IPS DF 4.7 (cell line): Measurements from ENCODE around the gene CLEC2L.

Source experiments
- DNase-seq: peaks from one replicate; pipeline ENCODE4 v3.0.0-alpha.2; 2013; ENCODE audit warnings: low spot score; ENCODE audit errors: extremely low read depth

CLEC2L gene

GRCh38 chr7:139523199-139523941, at the start of gene CLEC2L:
CLEC2L (plus strand) TSS chr7:139523685; CDS start chr7:139523928, 243 bp downstream.
- no peak for DNase-seq

- no peak for DNase-seq
Observed at GRCh38 chr7:139476139-139476538, 47.3 kb upstream of the CLEC2L start.

DNA sequence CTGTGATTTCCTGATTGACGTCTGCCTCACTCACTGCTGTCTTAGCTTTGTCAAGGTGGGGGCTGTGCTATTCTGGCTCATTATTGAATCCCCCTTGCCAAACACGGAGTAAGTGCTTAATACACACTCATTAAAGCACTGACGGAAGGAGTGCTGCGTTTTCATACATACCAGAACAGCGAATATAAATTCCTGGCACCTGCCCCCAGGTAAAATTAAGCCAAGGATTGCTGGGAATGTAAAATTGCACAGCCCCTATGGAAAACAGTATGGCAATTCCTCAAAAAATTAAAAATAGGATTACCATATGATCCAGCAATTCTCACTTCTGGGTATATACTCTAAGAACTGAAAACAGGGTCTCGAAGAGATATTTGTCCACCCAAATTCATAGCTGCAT, 46.6 kb upstream of the CLEC2L start:
- no peak for DNase-seq

GRCh38 chr7:139479620-139480019, 43.9 kb upstream of the CLEC2L start:
- no peak for DNase-seq

DNA sequence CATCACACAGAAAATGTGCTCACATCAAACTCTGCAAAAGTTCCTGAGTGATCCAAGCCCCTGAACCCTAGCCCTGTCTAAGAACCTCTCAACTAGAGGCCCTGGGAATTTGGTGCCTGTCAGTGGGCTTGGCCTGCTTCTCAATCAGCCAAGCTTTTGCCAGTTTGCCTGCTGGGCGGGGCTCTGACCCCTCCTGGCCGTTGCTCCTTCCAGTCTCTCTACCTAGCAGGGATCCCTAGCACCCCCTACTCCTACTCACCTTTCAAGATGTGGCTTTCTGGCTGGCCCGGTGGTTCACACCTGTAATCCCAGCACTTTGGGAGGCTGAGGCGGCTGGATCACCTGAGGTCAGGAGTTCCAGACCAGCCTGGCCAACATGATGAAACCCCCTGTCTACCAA, 42.1 kb upstream of the CLEC2L start:
- no peak for DNase-seq

GRCh38 chr7:139482122-139482521, 41.4 kb upstream of the CLEC2L start:
- DNase-seq = no peak

DNA sequence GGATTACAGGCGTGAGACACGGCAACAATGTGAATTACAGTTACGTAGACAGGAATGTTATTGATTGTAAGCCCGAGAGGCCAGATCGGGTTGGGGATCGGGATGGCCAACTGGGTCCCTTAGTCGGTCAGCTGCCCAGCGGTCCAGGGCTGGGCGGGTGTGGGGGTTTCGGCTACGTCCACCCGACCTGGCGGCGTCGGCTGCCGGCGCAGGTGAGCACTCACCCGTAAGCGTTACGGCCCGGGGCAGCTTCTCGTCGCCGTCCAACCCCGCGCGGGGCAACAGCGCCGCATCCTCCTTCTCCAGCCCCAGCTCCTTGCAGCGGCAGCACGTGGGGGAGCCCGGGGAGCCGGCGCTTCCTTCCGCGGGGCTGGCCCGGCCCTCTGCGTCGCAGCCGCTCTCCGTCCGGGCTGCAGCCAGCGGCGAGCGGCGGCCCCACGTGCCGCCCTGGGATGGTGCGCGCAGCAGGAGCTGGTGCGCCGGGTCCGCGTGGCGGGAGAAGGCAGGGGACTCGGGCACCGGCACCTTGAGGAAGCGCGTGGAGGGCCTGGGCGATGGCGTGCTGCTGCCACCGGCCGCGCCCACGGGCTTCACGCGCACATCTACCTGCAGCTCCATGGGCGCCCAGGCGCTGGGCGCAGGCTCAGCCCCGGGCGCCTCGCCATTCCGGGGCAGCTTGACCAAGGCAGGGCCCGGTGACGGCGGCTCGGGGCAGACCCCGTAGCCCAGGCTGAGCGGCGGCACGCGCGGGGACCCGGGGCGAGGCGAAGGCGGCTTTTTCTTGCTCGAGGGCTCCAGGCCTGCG, 40.6 kb upstream of the CLEC2L start:
- no peak for DNase-seq

GRCh38 chr7:139487366-139488080, 36.0 kb upstream of the CLEC2L start:
- DNase-seq = no peak

DNA sequence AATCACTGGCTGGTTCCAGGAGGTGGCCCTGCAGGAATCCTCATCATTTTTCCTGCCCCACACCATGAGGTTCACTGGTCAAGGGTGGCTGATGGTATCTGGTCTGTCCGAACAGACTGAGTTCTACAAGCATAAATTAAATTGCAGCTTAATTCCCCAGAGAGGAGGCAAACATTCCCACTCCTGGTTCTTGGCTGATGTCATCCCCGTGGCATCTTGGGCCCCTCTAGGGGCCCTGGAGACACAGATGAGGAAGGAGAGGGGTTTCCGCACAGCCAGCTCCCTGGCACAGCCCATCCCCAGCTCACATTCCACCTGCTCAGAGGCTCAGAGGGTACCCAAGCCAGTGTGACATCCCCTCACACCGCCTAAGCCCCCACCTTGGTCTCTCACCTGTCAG, 34.7 kb upstream of the CLEC2L start:
- DNase-seq = no peak

- no peak for DNase-seq
Observed at GRCh38 chr7:139490130-139490529, 33.4 kb upstream of the CLEC2L start.

DNA sequence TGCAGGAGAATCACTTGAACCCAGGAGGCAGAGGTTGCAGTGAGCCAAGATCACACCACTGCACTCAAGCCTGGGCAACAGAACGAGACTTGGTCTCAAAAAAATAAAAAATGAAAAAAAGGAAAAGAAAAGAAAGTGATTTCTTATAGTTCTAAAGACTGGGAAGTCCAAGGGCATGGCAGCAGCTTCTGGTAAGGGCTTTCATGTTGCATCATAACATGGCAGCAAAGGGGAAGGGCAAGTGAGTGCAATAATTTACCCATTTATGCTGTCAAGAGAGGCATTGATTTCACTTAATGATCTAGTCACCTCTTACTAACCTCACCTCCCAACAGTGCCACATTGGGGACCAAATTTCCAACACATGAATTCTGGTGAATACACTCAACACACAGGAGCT, 31.2 kb upstream of the CLEC2L start:
- no peak for DNase-seq

GRCh38 chr7:139494835-139495579, 28.5 kb upstream of the CLEC2L start:
- no peak for DNase-seq

DNA sequence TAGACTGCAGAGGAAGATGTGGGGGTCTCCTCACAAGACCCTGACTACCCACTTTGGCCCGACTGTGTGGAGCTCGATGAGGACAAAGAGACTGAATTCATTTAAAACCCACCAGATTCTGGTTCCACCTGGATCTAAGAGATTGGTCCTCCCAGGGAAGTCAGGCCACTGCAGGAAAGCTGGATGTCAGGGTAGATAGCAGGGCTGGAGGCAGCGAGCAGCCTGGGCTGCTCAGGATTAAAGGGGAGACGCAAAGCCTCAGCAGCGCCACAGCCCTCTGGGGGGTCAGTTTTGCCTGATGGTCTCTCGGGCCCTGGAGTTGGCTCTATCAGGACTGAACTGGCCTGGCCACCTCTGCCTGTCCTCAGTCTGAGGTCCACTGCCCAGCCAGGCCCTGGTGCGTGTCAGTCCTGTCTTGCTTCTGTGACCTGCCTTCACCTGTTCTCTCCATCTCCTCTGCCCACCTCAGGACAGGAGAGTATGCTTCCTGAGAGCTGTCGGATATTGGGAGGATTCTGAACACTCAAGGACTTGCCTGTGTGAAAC, 27.8 kb upstream of the CLEC2L start:
- DNase-seq = no peak

DNA sequence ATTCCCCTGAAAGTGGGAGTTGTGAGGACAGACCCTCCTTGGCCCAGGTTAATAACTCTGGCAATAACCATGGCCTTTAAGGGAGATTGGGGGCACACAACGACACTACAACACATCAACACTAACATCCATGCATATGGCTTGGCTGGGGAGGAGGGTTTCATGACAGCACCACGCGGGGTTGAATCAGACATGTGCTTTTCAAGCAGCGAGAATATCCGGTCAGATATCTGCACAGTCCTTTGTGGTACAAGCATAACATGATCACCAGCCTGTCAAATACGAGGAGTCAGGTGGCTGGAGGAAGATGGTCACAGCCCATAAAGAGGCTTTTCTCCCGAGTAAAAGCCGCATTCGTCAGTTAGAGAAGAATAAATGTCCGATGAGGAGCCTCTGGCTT, 27.0 kb upstream of the CLEC2L start:
- DNase-seq = no peak

DNA sequence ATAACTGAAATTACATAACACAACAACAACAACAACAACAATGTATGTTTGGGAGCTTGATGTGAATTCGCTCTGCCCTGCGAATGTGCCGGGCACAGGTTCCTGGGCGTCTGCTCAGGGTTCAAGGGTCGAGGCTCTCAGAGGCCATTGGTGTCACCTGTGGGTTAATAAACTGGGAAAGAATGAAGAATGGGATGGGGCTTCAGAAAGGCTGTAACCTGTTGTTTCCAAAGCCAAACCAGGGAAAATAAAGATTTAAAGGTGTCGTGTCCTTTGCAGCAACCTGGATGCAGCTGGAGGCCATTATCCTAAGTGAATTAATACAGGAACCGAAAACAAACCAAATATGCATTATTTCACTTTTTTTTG, 22.7 kb upstream of the CLEC2L start:
- DNase-seq = no peak

- DNase-seq = no peak
Observed at GRCh38 chr7:139502226-139502625, 21.3 kb upstream of the CLEC2L start.

DNA sequence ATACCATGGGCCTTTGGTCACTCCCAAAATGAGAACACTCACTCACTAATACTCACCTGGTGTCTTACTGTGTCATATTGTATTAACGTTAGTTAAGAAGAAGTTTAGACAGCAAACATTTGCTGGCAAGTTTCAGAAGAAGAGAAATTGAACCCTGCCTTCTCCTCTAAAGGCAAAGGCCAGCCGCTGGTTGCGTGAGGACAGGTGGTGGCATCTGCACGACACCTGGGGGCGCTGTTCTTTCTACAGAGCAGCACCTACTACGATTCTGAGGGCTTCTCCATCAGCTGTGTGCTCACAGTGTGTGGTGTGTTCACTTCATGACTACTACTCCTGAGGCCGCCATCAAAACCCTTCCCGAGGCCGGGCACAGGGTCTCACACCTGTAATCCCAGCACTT, 17.9 kb upstream of the CLEC2L start:
- no peak for DNase-seq

GRCh38 chr7:139509535-139509934, 13.9 kb upstream of the CLEC2L start:
- DNase-seq = no peak

DNA sequence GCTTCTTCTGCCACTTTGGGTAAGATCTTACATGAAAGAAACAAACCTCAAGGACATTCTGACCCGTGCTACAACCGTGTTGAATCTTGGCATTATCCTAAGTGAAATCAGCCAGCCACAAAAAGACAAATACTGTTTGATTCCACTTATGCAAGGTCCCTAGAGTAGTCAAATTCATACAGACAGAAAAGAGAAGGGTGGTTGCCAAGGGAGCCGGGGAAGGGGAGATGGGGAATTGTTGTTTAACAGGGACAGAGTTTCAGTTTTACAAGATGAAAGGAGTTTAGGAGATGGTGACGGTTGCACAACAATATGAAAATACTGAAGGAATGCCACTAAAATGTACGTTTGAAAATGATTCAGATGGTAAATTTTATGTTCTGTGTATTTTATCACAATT, 12.2 kb upstream of the CLEC2L start:
- DNase-seq = no peak

GRCh38 chr7:139515266-139515665, 8.2 kb upstream of the CLEC2L start:
- DNase-seq = peak; percentile 44

DNA sequence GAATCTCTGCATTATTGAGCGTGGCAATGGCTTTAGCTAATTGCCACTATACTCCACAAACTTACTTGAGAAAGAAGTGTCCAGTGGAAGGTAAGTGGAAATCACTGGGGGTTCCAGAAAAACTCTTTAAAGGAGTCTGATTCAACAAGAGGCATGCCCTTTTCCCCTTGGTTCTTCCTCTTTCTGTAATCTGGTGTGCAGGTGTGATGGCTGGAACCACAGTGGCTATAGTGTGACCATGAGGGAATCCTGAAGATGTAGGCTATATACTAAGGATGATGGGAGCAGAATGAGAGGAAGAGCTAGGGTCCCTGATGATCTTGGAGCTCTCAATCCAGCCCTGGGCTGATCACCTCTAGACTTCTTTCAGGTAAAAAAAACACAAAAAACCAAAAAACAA, 2.0 kb upstream of the CLEC2L start:
- no peak for DNase-seq
